HEK293 (cell line): ENCODE data around the gene SYAP1.

Source experiments
- CTCF ChIP-seq: fragments of 450-650 bp; formaldehyde crosslinking; IDR thresholded peaks from 2 replicates; pipeline ENCODE4 v1.5.1; 2016; ENCODE audit warnings: missing biosample characterization, missing genetic modification characterization
- FEZF1 ChIP-seq: fragments of 450-650 bp; formaldehyde crosslinking; IDR thresholded peaks from 2 replicates; pipeline ENCODE4 v1.5.1; 2016; ENCODE audit warnings: missing biosample characterization, missing genetic modification characterization
- GLI4 ChIP-seq: fragments of 450-650 bp; formaldehyde crosslinking; IDR thresholded peaks from 2 replicates; pipeline ENCODE4 v1.5.1; 2016; ENCODE audit warnings: missing biosample characterization, missing genetic modification characterization
- HOXA7 ChIP-seq: sonication (generic); formaldehyde crosslinking; IDR thresholded peaks from 2 replicates; pipeline ENCODE4 v1.8.1; 2022; ENCODE audit warnings: missing genetic modification reagents, borderline replicate concordance
- HOXD13 ChIP-seq: sonication (generic); formaldehyde crosslinking; IDR thresholded peaks from 2 replicates; pipeline ENCODE4 v1.8.0; 2022; ENCODE audit warnings: missing genetic modification reagents, borderline replicate concordance
- PATZ1 ChIP-seq: fragments of 450-650 bp; formaldehyde crosslinking; IDR thresholded peaks from 2 replicates; pipeline ENCODE4 v1.5.1; 2016; ENCODE audit warnings: missing biosample characterization, missing genetic modification characterization
- REST ChIP-seq: fragments of 450-650 bp; formaldehyde crosslinking; IDR thresholded peaks from 2 replicates; pipeline ENCODE4 v1.5.1; 2016; ENCODE audit warnings: missing biosample characterization, missing genetic modification characterization
- SALL2 ChIP-seq: fragments of 450-650 bp; formaldehyde crosslinking; IDR thresholded peaks from 2 replicates; pipeline ENCODE4 v1.5.0; 2017; ENCODE audit warnings: missing biosample characterization, mild to moderate bottlenecking, missing genetic modification characterization, borderline replicate concordance
- SCRT1 ChIP-seq: fragments of 450-650 bp; formaldehyde crosslinking; IDR thresholded peaks from 2 replicates; pipeline ENCODE4 v1.5.1; 2016; ENCODE audit warnings: missing biosample characterization, missing genetic modification characterization, borderline replicate concordance
- WT1 ChIP-seq: fragments of 450-650 bp; formaldehyde crosslinking; IDR thresholded peaks from 2 replicates; pipeline ENCODE4 v1.5.1; 2016; ENCODE audit warnings: missing biosample characterization, missing genetic modification characterization
- YY1 ChIP-seq: fragments of 450-650 bp; formaldehyde crosslinking; IDR thresholded peaks from 2 replicates; pipeline ENCODE4 v1.5.1; 2018; ENCODE audit warnings: missing biosample characterization, missing genetic modification characterization
- ZBTB1 ChIP-seq: fragments of 450-650 bp; formaldehyde crosslinking; IDR thresholded peaks from 2 replicates; pipeline ENCODE4 v1.5.1; 2016; ENCODE audit warnings: missing biosample characterization, missing genetic modification characterization
- ZNF16 ChIP-seq: fragments of 450-650 bp; formaldehyde crosslinking; IDR thresholded peaks from 2 replicates; pipeline ENCODE4 v1.5.1; 2016; ENCODE audit warnings: low read depth, missing biosample characterization, missing genetic modification characterization
- ZNF184 ChIP-seq: fragments of 450-650 bp; IDR thresholded peaks from 2 replicates; pipeline ENCODE4 v1.5.1; 2018; ENCODE audit warnings: missing biosample characterization, mild to moderate bottlenecking, missing genetic modification characterization
- ZNF280D ChIP-seq: fragments of 450-650 bp; formaldehyde crosslinking; IDR thresholded peaks from 2 replicates; pipeline ENCODE4 v1.5.1; 2016; ENCODE audit warnings: missing biosample characterization, missing genetic modification characterization
- ZNF292 ChIP-seq: fragments of 450-650 bp; formaldehyde crosslinking; IDR thresholded peaks from 2 replicates; pipeline ENCODE4 v1.5.1; 2016; ENCODE audit warnings: low read depth, missing biosample characterization, missing genetic modification characterization, borderline replicate concordance
- ZNF311 ChIP-seq: fragments of 450-650 bp; formaldehyde crosslinking; IDR thresholded peaks from 2 replicates; pipeline ENCODE4 v1.5.1; 2017; ENCODE audit warnings: missing biosample characterization, missing genetic modification characterization, borderline replicate concordance
- ZNF404 ChIP-seq: fragments of 450-650 bp; formaldehyde crosslinking; IDR thresholded peaks from 2 replicates; pipeline ENCODE4 v1.5.1; 2017; ENCODE audit warnings: missing biosample characterization, missing genetic modification characterization
- ZNF416 ChIP-seq: fragments of 450-650 bp; formaldehyde crosslinking; IDR thresholded peaks from 2 replicates; pipeline ENCODE4 v1.5.1; 2016; ENCODE audit warnings: missing biosample characterization, missing genetic modification characterization
- ZNF549 ChIP-seq: fragments of 450-650 bp; IDR thresholded peaks from 2 replicates; pipeline ENCODE4 v1.5.1; 2018; ENCODE audit warnings: missing biosample characterization, missing genetic modification characterization, mild to moderate bottlenecking, inconsistent platforms, moderate library complexity
- ZNF571 ChIP-seq: fragments of 450-650 bp; formaldehyde crosslinking; IDR thresholded peaks from 2 replicates; pipeline ENCODE4 v1.5.0; 2017; ENCODE audit warnings: missing biosample characterization, missing genetic modification characterization
- ZNF658 ChIP-seq: fragments of 450-650 bp; formaldehyde crosslinking; IDR thresholded peaks from 2 replicates; pipeline ENCODE4; 2016; ENCODE audit warnings: missing biosample characterization, missing genetic modification characterization
- ZNF670 ChIP-seq: fragments of 450-650 bp; formaldehyde crosslinking; IDR thresholded peaks from 2 replicates; pipeline ENCODE4 v1.5.1; 2016; ENCODE audit warnings: missing biosample characterization, missing genetic modification characterization, low read depth
- ZNF704 ChIP-seq: fragments of 450-650 bp; formaldehyde crosslinking; IDR thresholded peaks from 2 replicates; pipeline ENCODE4 v1.5.1; 2016; ENCODE audit warnings: missing biosample characterization, missing genetic modification characterization
- ZNF76 ChIP-seq: fragments of 450-650 bp; formaldehyde crosslinking; IDR thresholded peaks from 2 replicates; pipeline ENCODE4; 2016; ENCODE audit warnings: low read depth, missing biosample characterization, missing genetic modification characterization, borderline replicate concordance
- ZNF792 ChIP-seq: fragments of 450-650 bp; formaldehyde crosslinking; IDR thresholded peaks from 2 replicates; pipeline ENCODE4 v1.5.1; 2016; ENCODE audit warnings: missing biosample characterization, missing genetic modification characterization
- ZNF830 ChIP-seq: fragments of 450-650 bp; IDR thresholded peaks from 2 replicates; pipeline ENCODE4 v1.5.0; 2018; ENCODE audit warnings: missing biosample characterization, missing genetic modification characterization, low read depth, mild to moderate bottlenecking, moderate library complexity
- ZNF843 ChIP-seq: fragments of 450-650 bp; formaldehyde crosslinking; IDR thresholded peaks from 2 replicates; pipeline ENCODE4 v1.5.1; 2016; ENCODE audit warnings: missing biosample characterization, missing genetic modification characterization
- ZXDB ChIP-seq: fragments of 450-650 bp; formaldehyde crosslinking; IDR thresholded peaks from 2 replicates; pipeline ENCODE4 v1.5.1; 2016; ENCODE audit warnings: missing biosample characterization, missing genetic modification characterization

Gene SYAP1

GRCh38 chrX:16719334-16720084 is at the start of gene SYAP1 (continued):
- peak; percentile 39; the same call in 1 of the 2 replicates for TF ChIP-seq PATZ1 (tag by site-specific recombination)
- no peak for TF ChIP-seq HOXA7 (CRISPR knock-in tag)
- no peak for TF ChIP-seq ZNF292 (tag by site-specific recombination)
- TF ChIP-seq YY1 (tag by site-specific recombination): no peak
- no peak for TF ChIP-seq ZNF16
- TF ChIP-seq HOXD13 (CRISPR knock-in tag): no peak
- TF ChIP-seq ZNF76 (tag by site-specific recombination): peak; percentile 41; the same call in 1 of the 2 replicates
- TF ChIP-seq ZNF184: no peak
- TF ChIP-seq ZNF704 (tag by site-specific recombination): no peak
- TF ChIP-seq ZXDB (tag by site-specific recombination): peak; percentile 57; the same call in 1 of the 2 replicates
- no peak for TF ChIP-seq ZNF549 (tag by site-specific recombination)
- TF ChIP-seq ZNF571 (tag by site-specific recombination): no peak
- no peak for TF ChIP-seq FEZF1 (tag by site-specific recombination)
- no peak for TF ChIP-seq ZNF670 (tag by site-specific recombination)
- no peak for TF ChIP-seq REST (tag by site-specific recombination)
- TF ChIP-seq ZNF280D (tag by site-specific recombination): no peak
- no peak for TF ChIP-seq ZNF404 (tag by site-specific recombination)
- no peak for TF ChIP-seq SCRT1 (tag by site-specific recombination)
- no peak for TF ChIP-seq ZNF658 (tag by site-specific recombination)
- TF ChIP-seq WT1: no peak
- no peak for TF ChIP-seq ZBTB1 (tag by site-specific recombination)
- TF ChIP-seq SALL2 (tag by site-specific recombination): no peak
- no peak for TF ChIP-seq ZNF792 (tag by site-specific recombination)
- TF ChIP-seq ZNF843 (tag by site-specific recombination): peak; percentile 39; the same call in 1 of the 2 replicates
- TF ChIP-seq GLI4: no peak
- TF ChIP-seq ZNF416 (tag by site-specific recombination): no peak
- no peak for TF ChIP-seq ZNF830 (tag by site-specific recombination)
- TF ChIP-seq CTCF: peak; percentile 30
- TF ChIP-seq ZNF311 (tag by site-specific recombination): no peak
